A204.1 (cell line): ENCODE measurements around the gene BRAT1.

Source experiments
- FAIRE-seq: peaks from 2 replicates; lab custom pipeline; 2012; peaks lifted over from hg19 to GRCh38; lab: Jason Lieb, UNC

The BRAT1 gene

DNA sequence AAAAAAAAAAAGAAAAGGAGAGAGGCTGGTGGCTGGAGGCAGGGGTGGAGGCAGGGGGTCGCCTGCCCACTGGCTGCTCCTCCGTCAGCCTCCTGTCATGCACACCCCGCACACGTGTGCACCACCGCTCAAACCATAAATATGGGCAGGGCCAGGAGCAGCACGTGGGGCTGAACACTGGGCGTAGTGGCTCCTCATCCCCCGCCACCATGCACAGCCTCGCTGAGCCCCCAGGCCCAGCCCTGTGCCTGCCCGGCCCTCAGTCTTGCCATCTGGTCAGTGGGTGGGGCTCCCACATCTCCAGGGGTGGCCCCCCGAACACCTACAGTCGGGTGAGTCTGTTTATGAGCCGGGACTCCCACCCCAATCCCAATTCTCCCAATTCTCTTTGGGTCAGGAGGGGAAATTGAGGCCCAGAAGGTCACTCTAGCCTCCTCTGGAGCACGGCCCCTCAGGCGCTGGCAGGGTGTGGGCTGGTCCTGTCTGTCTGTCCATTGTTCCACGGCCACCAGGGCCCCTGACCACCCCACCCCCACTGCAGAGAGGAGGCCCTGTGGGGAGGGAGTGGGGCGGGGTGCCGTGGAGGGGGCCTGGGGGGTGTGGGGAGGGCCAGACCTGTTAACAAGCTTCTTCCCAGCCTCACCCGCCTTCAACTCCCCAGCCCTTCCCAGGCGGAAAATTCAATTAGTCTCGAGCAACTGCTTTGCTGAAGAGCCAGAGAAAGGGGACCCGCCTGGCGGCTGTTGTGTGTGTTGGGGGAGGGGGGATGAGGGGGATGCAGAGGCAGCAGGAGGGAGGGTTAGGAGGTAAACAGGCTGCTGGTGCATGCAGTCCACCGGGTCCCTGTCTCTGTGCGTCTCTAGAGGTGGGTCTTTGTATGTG lies 59.7 kb downstream of the BRAT1 start:
- no peak for FAIRE-seq

GRCh38 chr7:2494191-2495130 lies 60.9 kb downstream of the BRAT1 start:
- FAIRE-seq = no peak

DNA sequence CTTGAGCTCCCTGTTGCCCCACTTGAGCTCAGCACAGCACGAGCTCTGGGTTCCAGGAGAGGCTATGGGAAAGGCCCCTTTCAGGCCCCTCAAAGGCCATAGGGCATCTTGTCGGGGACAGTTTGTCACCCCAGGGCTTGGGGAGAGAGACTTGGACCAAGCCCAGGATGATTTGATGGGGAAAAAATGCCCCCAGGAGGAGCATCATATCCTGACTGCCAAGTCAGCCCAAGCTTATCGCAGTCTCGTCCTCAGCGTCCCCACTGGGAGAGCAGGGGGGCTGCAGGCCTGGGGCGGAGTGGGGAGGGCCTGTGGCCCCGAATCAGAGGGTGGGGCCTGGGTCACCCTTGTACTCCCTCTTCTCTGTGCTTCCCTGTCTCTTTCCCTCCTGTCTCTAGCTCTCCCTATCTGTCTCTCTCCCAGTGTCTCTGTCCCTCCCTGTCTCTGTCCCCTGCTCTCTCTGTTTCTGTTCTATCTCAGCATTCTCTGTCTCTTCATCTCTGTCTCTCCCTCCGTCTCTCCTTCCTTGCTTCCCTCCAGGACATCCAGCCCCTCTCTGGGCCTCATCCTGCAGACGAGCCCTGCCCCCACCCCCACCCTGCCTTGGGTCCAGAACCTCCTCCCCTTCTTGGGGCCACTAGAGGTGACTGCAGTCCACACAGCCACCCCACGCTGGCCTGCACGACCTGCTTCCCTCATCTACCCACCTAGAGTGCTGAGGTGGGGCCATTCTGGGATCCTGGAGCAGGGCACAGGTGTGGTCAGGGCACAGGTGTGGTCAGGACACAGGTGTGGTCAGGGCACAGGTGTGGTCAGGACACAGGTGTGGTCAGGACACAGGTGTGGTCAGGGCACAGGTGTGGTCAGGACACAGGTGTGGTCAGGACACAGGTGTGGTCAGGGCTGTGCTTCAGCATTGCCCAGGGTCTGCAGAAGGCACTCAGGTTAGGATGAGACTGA lies 61.8 kb downstream of the BRAT1 start:
- FAIRE-seq = no peak

DNA sequence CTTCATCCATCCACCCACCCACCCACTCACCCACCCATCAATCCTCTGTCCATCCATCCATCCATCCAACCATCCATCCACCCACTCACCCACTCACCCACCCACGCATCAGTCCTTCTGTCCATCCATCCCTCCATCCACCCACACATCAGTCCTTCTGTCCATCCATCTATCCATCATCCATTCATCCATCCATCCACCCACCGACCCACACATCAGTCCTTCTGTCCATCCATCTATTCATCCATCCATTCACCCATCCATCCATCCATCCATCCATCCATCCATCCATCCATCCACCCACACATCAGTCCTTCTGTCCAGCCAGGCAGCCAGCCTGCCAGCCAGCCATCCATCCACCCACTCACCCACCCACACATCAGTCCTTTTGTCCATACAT lies 63.3 kb downstream of the BRAT1 start:
- no peak for FAIRE-seq

DNA sequence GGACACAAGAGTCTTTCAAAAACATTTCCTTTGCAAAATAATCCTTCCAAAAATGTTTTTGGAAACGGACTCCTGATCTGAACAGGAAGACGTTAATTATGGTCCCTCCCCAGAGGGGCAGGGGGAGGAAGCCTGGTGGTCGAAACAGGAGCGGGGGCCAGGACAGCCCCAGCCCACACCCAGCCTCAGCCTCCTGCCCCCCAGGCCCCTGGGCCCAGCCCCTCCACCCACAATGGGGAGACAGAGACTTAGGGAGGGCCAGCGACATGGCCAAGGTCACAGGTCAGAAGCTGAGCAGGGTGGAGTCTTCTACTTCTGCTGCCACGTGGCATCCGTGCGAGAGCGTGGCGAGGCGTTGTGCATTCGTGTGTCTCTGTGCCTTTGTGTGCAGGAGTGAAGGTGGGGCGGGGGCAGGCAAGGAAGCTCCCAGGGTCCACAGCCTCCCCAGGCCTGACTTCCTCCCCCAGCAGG lies 65.1 kb downstream of the BRAT1 start:
- no peak for FAIRE-seq

- no peak for FAIRE-seq
Measured at GRCh38 chr7:2488681-2489080, 66.6 kb downstream of the BRAT1 start.

DNA sequence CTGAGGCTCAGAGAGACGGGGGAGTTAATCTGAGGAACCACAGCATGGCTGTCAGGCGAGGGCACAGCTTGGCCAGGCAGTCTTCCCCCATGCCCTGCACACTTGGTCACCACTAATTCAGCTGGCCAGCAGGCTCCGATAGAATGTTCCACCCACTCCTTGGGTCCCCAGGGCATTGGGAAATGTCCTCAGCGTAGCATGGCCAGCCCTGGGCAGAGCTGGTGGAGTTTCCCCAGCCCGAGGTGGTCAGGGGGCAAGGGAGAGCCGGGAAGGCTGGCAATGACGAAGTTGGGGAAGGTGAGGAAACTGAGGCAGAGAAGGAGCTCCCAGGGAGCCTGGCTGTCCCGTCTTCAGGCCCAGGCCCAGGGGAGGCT lies 67.1 kb downstream of the BRAT1 start:
- FAIRE-seq = no peak
